ENCODE data around the gene RPL32.

DNA sequence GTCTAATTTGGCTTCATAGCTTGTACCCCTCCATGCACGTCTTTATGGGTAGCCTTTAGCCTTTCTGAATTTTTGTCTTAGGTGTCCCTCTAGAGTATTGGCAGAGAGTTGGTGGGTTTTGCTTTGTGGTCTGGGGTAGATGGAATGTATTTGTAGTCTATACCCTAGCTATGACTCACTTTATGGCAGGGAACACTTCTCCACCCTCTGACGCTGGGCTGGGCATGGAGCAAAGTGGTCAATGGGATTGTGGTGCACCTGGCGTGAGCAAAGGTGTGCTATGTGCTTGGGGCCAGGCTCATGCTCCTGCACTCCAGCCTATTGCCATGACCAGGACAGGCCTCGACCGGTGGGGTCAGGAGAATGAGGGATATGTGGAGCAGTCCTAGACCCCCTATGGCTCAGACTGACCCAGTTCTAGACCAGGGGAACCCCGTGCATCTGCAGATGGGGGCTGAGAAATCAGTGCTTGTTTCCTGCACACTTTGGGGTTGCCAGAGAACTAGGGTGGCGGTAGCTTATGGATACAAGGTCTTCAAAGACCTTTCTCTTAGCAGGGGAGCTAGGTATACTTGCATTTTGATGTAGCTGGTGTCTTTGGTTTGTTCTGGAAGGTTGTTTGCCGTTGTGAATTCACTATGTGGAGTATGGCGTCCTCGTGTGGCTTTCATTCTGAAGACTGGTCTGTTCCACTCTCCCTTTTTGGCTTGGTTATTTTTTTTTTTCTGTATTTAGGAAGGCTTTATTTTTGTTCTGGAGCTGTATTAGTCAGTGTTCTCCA, 49.4 kb upstream of the RPL32 start:
- TF ChIP-seq, protein P1, sequence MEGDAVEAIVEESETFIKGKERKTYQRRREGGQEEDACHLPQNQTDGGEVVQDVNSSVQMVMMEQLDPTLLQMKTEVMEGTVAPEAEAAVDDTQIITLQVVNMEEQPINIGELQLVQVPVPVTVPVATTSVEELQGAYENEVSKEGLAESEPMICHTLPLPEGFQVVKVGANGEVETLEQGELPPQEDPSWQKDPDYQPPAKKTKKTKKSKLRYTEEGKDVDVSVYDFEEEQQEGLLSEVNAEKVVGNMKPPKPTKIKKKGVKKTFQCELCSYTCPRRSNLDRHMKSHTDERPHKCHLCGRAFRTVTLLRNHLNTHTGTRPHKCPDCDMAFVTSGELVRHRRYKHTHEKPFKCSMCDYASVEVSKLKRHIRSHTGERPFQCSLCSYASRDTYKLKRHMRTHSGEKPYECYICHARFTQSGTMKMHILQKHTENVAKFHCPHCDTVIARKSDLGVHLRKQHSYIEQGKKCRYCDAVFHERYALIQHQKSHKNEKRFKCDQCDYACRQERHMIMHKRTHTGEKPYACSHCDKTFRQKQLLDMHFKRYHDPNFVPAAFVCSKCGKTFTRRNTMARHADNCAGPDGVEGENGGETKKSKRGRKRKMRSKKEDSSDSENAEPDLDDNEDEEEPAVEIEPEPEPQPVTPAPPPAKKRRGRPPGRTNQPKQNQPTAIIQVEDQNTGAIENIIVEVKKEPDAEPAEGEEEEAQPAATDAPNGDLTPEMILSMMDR (IDR thresholded peaks at IDR 0.05), result no peak
- no peak for TF ChIP-seq EP300 (IDR thresholded peaks at IDR 0.05)
